IMR-90 (cell line): ENCODE results near the gene GRM4. TPM values are rescaled to one million over a fixed set of nuclear protein-coding genes. Genes with fewer than 3 reads are reported as not detected.

Experiments used
- ATAC-seq: fragments of 200-7000 bp; cut with Tn5 transposase; 2 replicates; pipeline ENCODE4 v1.9.1; 2020; ENCODE audit warnings: low read depth, mild to moderate bottlenecking, moderate library complexity
- BruUV-seq: library from RNA; stranded (reverse); fragments of 400-500 nt; replicated peaks from 2 replicates; lab custom pipeline; 2021; lab: Mats Ljungman, UMichigan
- CTCF ChIA-PET: fragments of 300-600 bp; formaldehyde crosslinking; extraction: SDS; loops from one replicate; lab custom pipeline; 2021; ENCODE audit warnings: antibody characterized with exemption; lab: Yijun Ruan, JAX
- POLR2A ChIA-PET: fragments of 300-600 bp; sonication (Branson Sonifier 250); formaldehyde crosslinking; loops from one replicate; lab custom pipeline; 2022; ENCODE audit warnings: antibody characterized with exemption; ENCODE audit not compliant: unreplicated experiment; lab: Charles Lee
- DNase-seq: peaks from one replicate; pipeline ENCODE4 v3.0.0; 2013
- H2AFZ ChIP-seq: replicated peaks from 2 replicates; pipeline ENCODE3; 2013; ENCODE audit warnings: low read length, mild to moderate bottlenecking; ENCODE audit not compliant: poor library complexity
- H2AK5ac ChIP-seq: 2 replicates; pipeline ENCODE4 v1.6.1; 2013; ENCODE audit warnings: low read depth, low read length, inconsistent platforms
- H2AK9ac ChIP-seq: replicated peaks from 2 replicates; pipeline ENCODE3; 2013; ENCODE audit warnings: mild to moderate bottlenecking, low read depth, low read length, moderate library complexity; ENCODE audit not compliant: poor library complexity
- H2BK120ac ChIP-seq: 2 replicates; pipeline ENCODE4 v1.6.1; 2013; ENCODE audit warnings: low read depth, low read length, inconsistent platforms
- H2BK15ac ChIP-seq: 3 replicates; pipeline ENCODE4 v1.6.1; 2013; ENCODE audit warnings: low read depth, low read length, inconsistent platforms
- H2BK20ac ChIP-seq: 2 replicates; pipeline ENCODE4 v1.6.1; 2013; ENCODE audit warnings: low read depth, mild to moderate bottlenecking, inconsistent platforms, low read length, moderate library complexity
- H2BK5ac ChIP-seq: 2 replicates; pipeline ENCODE4 v1.6.1; 2013; ENCODE audit warnings: mild to moderate bottlenecking, low read depth, low read length, inconsistent platforms; ENCODE audit not compliant: poor library complexity, severe bottlenecking
- H3K14ac ChIP-seq: replicated peaks from 2 replicates; pipeline ENCODE4 v1.6.1; 2013; ENCODE audit warnings: low read depth, low read length, inconsistent platforms
- H3K18ac ChIP-seq: 2 replicates; pipeline ENCODE4 v1.6.1; 2013; ENCODE audit warnings: low read depth, low read length, control low read depth
- H3K23ac ChIP-seq: 2 replicates; pipeline ENCODE4 v1.6.1; 2013; ENCODE audit warnings: low read depth, low read length, inconsistent platforms
- H3K27ac ChIP-seq: 2 replicates; pipeline ENCODE4 v1.5.1; 2013; ENCODE audit warnings: mild to moderate bottlenecking, control low read depth, low read length; ENCODE audit not compliant: insufficient read depth
- H3K27me3 ChIP-seq: 2 replicates; pipeline ENCODE4 v1.6.1; 2013; ENCODE audit warnings: low read length; ENCODE audit not compliant: control insufficient read depth, insufficient read depth
- H3K36me3 ChIP-seq: 2 replicates; pipeline ENCODE4 v1.6.1; 2013; ENCODE audit warnings: low read length, mixed read lengths; ENCODE audit not compliant: control insufficient read depth, insufficient read depth
- H3K4ac ChIP-seq: 2 replicates; pipeline ENCODE4 v1.6.1; 2013; ENCODE audit warnings: low read depth, low read length, inconsistent platforms
- H3K4me1 ChIP-seq: 2 replicates; pipeline ENCODE4 v1.6.1; 2013; ENCODE audit warnings: low read length, mixed read lengths; ENCODE audit not compliant: control insufficient read depth, insufficient read depth
- H3K4me2 ChIP-seq: 2 replicates; pipeline ENCODE4 v1.6.1; 2013; ENCODE audit warnings: low read depth, mild to moderate bottlenecking, control low read depth, low read length, moderate library complexity
- H3K4me3 ChIP-seq: 2 replicates; pipeline ENCODE4 v1.5.1; 2013; ENCODE audit warnings: low read depth, mild to moderate bottlenecking, control low read depth, low read length, moderate library complexity; ENCODE audit not compliant: insufficient read depth
- H3K56ac ChIP-seq: 2 replicates; pipeline ENCODE4 v1.6.1; 2013; ENCODE audit warnings: low read length, inconsistent platforms; ENCODE audit not compliant: insufficient read depth; ENCODE audit errors: extremely low read depth
- H3K79me1 ChIP-seq, 2 experiments: 2 replicates each; pipeline ENCODE4 v1.6.1; 2013; ENCODE audit warnings: low read length in 2 of 2, inconsistent platforms in 1 of 2, low read depth in 1 of 2
- H3K9ac ChIP-seq: 2 replicates; pipeline ENCODE4 v1.6.1; 2013; ENCODE audit warnings: low read depth, low read length, control low read depth
- H3K9me1 ChIP-seq: 2 replicates; pipeline ENCODE4 v1.6.1; 2013; ENCODE audit warnings: low read length, inconsistent platforms; ENCODE audit not compliant: insufficient read depth
- H3K9me3 ChIP-seq: 2 replicates; pipeline ENCODE4 v1.6.1; 2013; ENCODE audit warnings: low read length; ENCODE audit not compliant: control insufficient read depth, insufficient read depth
- H4K20me1 ChIP-seq: 2 replicates; pipeline ENCODE4 v1.6.1; 2013; ENCODE audit warnings: low read length, inconsistent platforms; ENCODE audit not compliant: insufficient read depth
- H4K5ac ChIP-seq: 2 replicates; pipeline ENCODE4 v1.6.1; 2013; ENCODE audit warnings: mild to moderate bottlenecking, low read depth, low read length, control low read depth
- H4K8ac ChIP-seq, 2 experiments: 2 replicates each; pipeline ENCODE4 v1.6.1; 2013; ENCODE audit warnings: low read depth in 2 of 2, low read length in 2 of 2, control low read depth in 1 of 2, inconsistent platforms in 1 of 2
- H4K91ac ChIP-seq: 2 replicates; pipeline ENCODE4 v1.6.1; 2013; ENCODE audit warnings: low read depth, low read length, inconsistent platforms; ENCODE audit not compliant: insufficient read depth
- BHLHE40 ChIP-seq: fragments of 150-350 bp; IDR thresholded peaks from 2 replicates; pipeline ENCODE4 v1.6.1; 2016; ENCODE audit warnings: mild to moderate bottlenecking, low read depth, low read length
- CEBPB ChIP-seq: IDR thresholded peaks from 2 replicates; pipeline ENCODE4 v1.6.1; 2012; ENCODE audit warnings: low read depth, low read length, improper control_type of control experiment
- CHD1 ChIP-seq: IDR thresholded peaks from 2 replicates; pipeline ENCODE4 v1.6.1; 2012; ENCODE audit warnings: low read depth, low read length, improper control_type of control experiment
- ELK1 ChIP-seq: fragments of 150-350 bp; IDR thresholded peaks from 2 replicates; pipeline ENCODE4 v1.6.1; 2016; ENCODE audit warnings: low read depth, mild to moderate bottlenecking, low read length, moderate library complexity, borderline replicate concordance
- FOS ChIP-seq: fragments of 150-350 bp; IDR thresholded peaks from 2 replicates; pipeline ENCODE4 v1.6.1; 2016; ENCODE audit warnings: low read depth, low read length
- MAFK ChIP-seq: IDR thresholded peaks from 2 replicates; pipeline ENCODE4 v1.6.1; 2012; ENCODE audit warnings: low read depth, low read length, improper control_type of control experiment
- MAZ ChIP-seq: IDR thresholded peaks from 2 replicates; pipeline ENCODE4 v1.6.1; 2012; ENCODE audit warnings: low read depth, mild to moderate bottlenecking, low read length, improper control_type of control experiment, moderate library complexity, borderline replicate concordance
- MXI1 ChIP-seq: IDR thresholded peaks from 2 replicates; pipeline ENCODE4 v1.6.1; 2012; ENCODE audit warnings: low read depth, mild to moderate bottlenecking, low read length, moderate library complexity, borderline replicate concordance
- NFE2L2 ChIP-seq: fragments of 150-350 bp; IDR thresholded peaks from 2 replicates; pipeline ENCODE4 v1.6.1; 2016; ENCODE audit warnings: low read depth, mild to moderate bottlenecking, low read length
- POLR2A ChIP-seq: IDR thresholded peaks from 2 replicates; pipeline ENCODE4 v1.6.1; 2012; ENCODE audit warnings: mild to moderate bottlenecking, low read depth, low read length
- RAD21 ChIP-seq: IDR thresholded peaks from 2 replicates; pipeline ENCODE4 v1.6.1; 2012; ENCODE audit warnings: low read length, improper control_type of control experiment
- RCOR1 ChIP-seq: IDR thresholded peaks from 2 replicates; pipeline ENCODE4 v1.6.1; 2012; ENCODE audit warnings: mild to moderate bottlenecking, low read length, improper control_type of control experiment; ENCODE audit not compliant: insufficient replicate concordance
- RFX5 ChIP-seq: IDR thresholded peaks from 2 replicates; pipeline ENCODE4 v1.8.0; 2012; ENCODE audit warnings: low read depth, mild to moderate bottlenecking, low read length, moderate library complexity
- SMC3 ChIP-seq: fragments of 150-350 bp; IDR thresholded peaks from 2 replicates; pipeline ENCODE4 v1.6.1; 2016; ENCODE audit warnings: low read depth, mild to moderate bottlenecking, antibody characterized with exemption, low read length, moderate library complexity
- USF2 ChIP-seq: fragments of 150-350 bp; IDR thresholded peaks from 2 replicates; pipeline ENCODE4 v1.6.1; 2017; ENCODE audit warnings: mild to moderate bottlenecking, antibody characterized with exemption, low read length, low read depth
- WGBS, 2 experiments: methylation state at CpG; one replicate each; pipeline versions ENCODE4 v1.1.5 to v1.1.7; 2013; ENCODE audit warnings: missing lambda C conversion rate in 2 of 2; ENCODE audit not compliant: insufficient read length in 1 of 2; ENCODE audit errors: extremely low coverage in 2 of 2; 5-methylcytosine and 5-hydroxymethylcytosine counted together
- dilution Hi-C: fragments of 300-500 bp; cut with HindIII; formaldehyde crosslinking; loops from one replicate; pipeline ENCODE4 v1.14.3; 2018; ENCODE audit warnings: low sequenced_read_pairs; ENCODE audit not compliant: unreplicated experiment
- in situ Hi-C: fragments of 300-500 bp; cut with MboI; formaldehyde crosslinking; loops from 3 replicates; pipeline ENCODE4 v1.14.3; 2019; ENCODE audit warnings: low sequenced_read_pairs, inconsistent platforms, mixed read lengths
- intact Hi-C: fragments of 100-400 bp; cut with micrococcal nuclease; formaldehyde crosslinking; loops from 2 replicates; pipeline ENCODE4 v1.10.0; 2022
- polyA plus RNA-seq, 3 experiments: library from polyadenylated mRNA; depleted of rRNA; stranded (reverse); fragments of >200 nt; gene quantifications; 2 replicates each; pipeline ENCODE4 v1.2.3, GENCODE V29; 2012; ENCODE audit warnings: low replicate concordance in 1 of 3
- total RNA-seq: library from RNA; depleted of rRNA; stranded (reverse); fragments of >200 nt; gene quantifications from 2 replicates; pipeline ENCODE4 v1.2.3, GENCODE V29; 2012

Gene GRM4
- total and polyA plus RNA-seq, 2 of the 4 experiments (the other 2 are of a cell fraction): 0.02 TPM; not detected in 1

- Histone ChIP-seq H3K9me1 (no peaks in the 10 kb centered on the region), H2BK5ac (no peak overlapping the region), H2AK9ac (no peak overlapping the region), H3K27ac (no peak overlapping the region), H2AK5ac (no peak overlapping the region), H3K27me3 (peaks cover 56% of the 10 kb centered on the region), H4K20me1 (no peaks in the 10 kb centered on the region), H3K56ac (no peak overlapping the region), H3K4me3 (no peak overlapping the region), H3K9ac (no peak overlapping the region), H3K4ac (no peak overlapping the region), H4K91ac (no peak overlapping the region), H3K23ac (no peak overlapping the region), H2BK120ac (no peak overlapping the region), H3K36me3 (no peaks in the 10 kb centered on the region), H3K14ac (no peak overlapping the region), H3K79me1 (no peaks in the 10 kb centered on the region), H3K18ac (no peak overlapping the region), H3K4me1 (no peaks in the 10 kb centered on the region), H2AFZ (no peak overlapping the region), H3K9me3 (no peaks in the 10 kb centered on the region), H4K5ac (no peak overlapping the region), H2BK15ac (no peak overlapping the region), H3K4me2 (no peak overlapping the region), H4K8ac (no peak overlapping the region), H2BK20ac (no peak overlapping the region)
- no peak for ATAC-seq
- intact Hi-C loops: no loop called here
- DNase-seq: no peak
- TF ChIP-seq CEBPB (no peak), RFX5 (no peak), NFE2L2 (no peak), RAD21 (no peak), CHD1 (no peak), RCOR1 (no peak), ELK1 (no peak), FOS (no peak), SMC3 (no peak), USF2 (no peak), BHLHE40 (no peak), POLR2A (no peak), MAFK (no peak), MAZ (no peak), MXI1 (no peak)
- dilution Hi-C loops: no loop called here
- ChIA-PET CTCF (no interaction called here), POLR2A (no interaction called here)
- BruUV-seq: no TSS peak
- in situ Hi-C loops: no loop called here
- 74% methylated on average over 6 of the region's 9 CpGs; no CpG with 5 or more reads in 1 of the 2 experiments for WGBS, 2 experiments
Observed at GRCh38 chr6:34108176-34108575, 37.7 kb downstream of the GRM4 start.
